HL-60 (cell line): Measurements from ENCODE around the gene C11orf86.

Source experiments
- DNase-seq, 2 experiments: peaks; one replicate each; pipeline ENCODE4 v3.0.0-alpha.2; 2010 to 2020; ENCODE audit warnings: low read depth in 1 of 2, low spot score in 1 of 2
- H3K27ac ChIP-seq: fragments of 250-450 bp; sonication (Bioruptor Pico); replicated peaks from 2 replicates; pipeline ENCODE4 v1.5.1; 2020; ENCODE audit warnings: mild to moderate bottlenecking, moderate library complexity
- H3K27me3 ChIP-seq: fragments of 250-450 bp; sonication (Bioruptor Pico); 2 replicates; pipeline ENCODE4 v1.5.1; 2021; ENCODE audit warnings: mild to moderate bottlenecking, moderate library complexity; ENCODE audit not compliant: insufficient read depth, poor library complexity, severe bottlenecking
- H3K4me3 ChIP-seq: replicated peaks from 2 replicates; pipeline ENCODE4 v1.5.1; 2011; ENCODE audit warnings: mild to moderate bottlenecking, control low read depth, low read length; ENCODE audit not compliant: insufficient read depth
- CTCF ChIP-seq: IDR thresholded peaks from one replicate; pipeline ENCODE4 v1.5.1; 2011; ENCODE audit warnings: low read length, control low read depth, inconsistent platforms; ENCODE audit not compliant: insufficient read depth
- GABPA ChIP-seq: IDR thresholded peaks from 2 replicates; pipeline ENCODE4 v1.6.1; 2012; ENCODE audit warnings: low read depth
- POLR2AphosphoS5 ChIP-seq: IDR thresholded peaks from 2 replicates; pipeline ENCODE4 v1.6.1; 2012; ENCODE audit warnings: low read depth
- REST ChIP-seq: IDR thresholded peaks from 2 replicates; pipeline ENCODE4 v1.6.1; 2012; ENCODE audit warnings: low read depth; ENCODE audit not compliant: insufficient replicate concordance
- SPI1 ChIP-seq: IDR thresholded peaks from 2 replicates; pipeline ENCODE4 v1.6.1; 2012; ENCODE audit warnings: low read depth, mild to moderate bottlenecking, borderline replicate concordance

Gene C11orf86

GRCh38 chr11:66983275-66983924 lies 8.3 kb downstream of the C11orf86 start:
- DNase-seq, result no peak
- no peaks in the 10 kb centered on the region for H3K27me3 ChIP-seq
- H3K27ac ChIP-seq, result no peak overlapping the region
- no peak overlapping the region for H3K4me3 ChIP-seq
- TF ChIP-seq SPI1, result no peak
- TF ChIP-seq CTCF, result no peak
- TF ChIP-seq REST, result no peak
- no peak for TF ChIP-seq GABPA
- TF ChIP-seq POLR2AphosphoS5, result no peak

- TF ChIP-seq SPI1 (no peak), REST (no peak), CTCF (no peak), GABPA (no peak), POLR2AphosphoS5 (no peak)
- H3K27me3 ChIP-seq, result no peaks in the 10 kb centered on the region
- no peak for DNase-seq
- no peak overlapping the region for H3K4me3 ChIP-seq
- no peak overlapping the region for H3K27ac ChIP-seq
Observed at GRCh38 chr11:66985508-66986177, 10.5 kb downstream of the C11orf86 start.

- Histone ChIP-seq H3K27me3 (no peaks in the 10 kb centered on the region), H3K4me3 (no peak overlapping the region), H3K27ac (no peak overlapping the region)
- no peak for DNase-seq
- TF ChIP-seq GABPA (no peak), SPI1 (no peak), REST (no peak), POLR2AphosphoS5 (no peak), CTCF (no peak)
Observed at GRCh38 chr11:66986178-66986545, 11.1 kb downstream of the C11orf86 start.
